GM13977 (cell line): ENCODE measurements around the gene NHSL2.

Experiments
- DNase-seq: peaks from one replicate; pipeline ENCODE4 v3.0.0; 2012; ENCODE audit warnings: low spot score
- in situ Hi-C: fragments of 300-500 bp; cut with MboI; formaldehyde crosslinking; loops from one replicate; pipeline ENCODE4 v1.12.0; 2022; ENCODE audit warnings: low sequenced_read_pairs, low pct_unique_long_range_greater_than_20kb, mixed read lengths, inconsistent platforms; ENCODE audit not compliant: unreplicated experiment
- TF ChIP-seq, protein P1 (sequence below): IDR thresholded peaks from 2 replicates; pipeline ENCODE4 v1.5.1; 2012; ENCODE audit warnings: mild to moderate bottlenecking, control low read depth; ENCODE audit not compliant: insufficient read depth; ENCODE audit errors: extremely low read depth, missing control alignments

Gene NHSL2

DNA sequence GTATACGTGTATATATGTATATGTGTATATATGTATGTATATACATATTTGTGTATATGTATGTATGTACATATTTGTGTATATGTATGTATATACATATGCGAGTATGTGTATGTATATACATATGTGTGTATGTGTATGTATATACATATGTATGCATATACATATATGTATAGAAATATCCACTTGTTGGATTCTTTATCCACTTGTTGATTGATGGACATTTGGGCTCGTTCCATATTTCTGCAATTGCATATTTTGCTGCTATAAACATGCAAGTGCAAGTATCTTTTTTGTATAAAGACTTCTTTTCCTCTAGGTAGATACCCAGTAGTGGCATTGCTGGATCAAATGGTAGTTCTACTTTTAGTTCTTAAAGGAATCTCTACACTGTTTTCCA is 25.5 kb upstream of the NHSL2 start:
- in situ Hi-C loops: no loop called here
- TF ChIP-seq, protein P1, sequence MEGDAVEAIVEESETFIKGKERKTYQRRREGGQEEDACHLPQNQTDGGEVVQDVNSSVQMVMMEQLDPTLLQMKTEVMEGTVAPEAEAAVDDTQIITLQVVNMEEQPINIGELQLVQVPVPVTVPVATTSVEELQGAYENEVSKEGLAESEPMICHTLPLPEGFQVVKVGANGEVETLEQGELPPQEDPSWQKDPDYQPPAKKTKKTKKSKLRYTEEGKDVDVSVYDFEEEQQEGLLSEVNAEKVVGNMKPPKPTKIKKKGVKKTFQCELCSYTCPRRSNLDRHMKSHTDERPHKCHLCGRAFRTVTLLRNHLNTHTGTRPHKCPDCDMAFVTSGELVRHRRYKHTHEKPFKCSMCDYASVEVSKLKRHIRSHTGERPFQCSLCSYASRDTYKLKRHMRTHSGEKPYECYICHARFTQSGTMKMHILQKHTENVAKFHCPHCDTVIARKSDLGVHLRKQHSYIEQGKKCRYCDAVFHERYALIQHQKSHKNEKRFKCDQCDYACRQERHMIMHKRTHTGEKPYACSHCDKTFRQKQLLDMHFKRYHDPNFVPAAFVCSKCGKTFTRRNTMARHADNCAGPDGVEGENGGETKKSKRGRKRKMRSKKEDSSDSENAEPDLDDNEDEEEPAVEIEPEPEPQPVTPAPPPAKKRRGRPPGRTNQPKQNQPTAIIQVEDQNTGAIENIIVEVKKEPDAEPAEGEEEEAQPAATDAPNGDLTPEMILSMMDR: no peak
- DNase-seq: no peak

DNA sequence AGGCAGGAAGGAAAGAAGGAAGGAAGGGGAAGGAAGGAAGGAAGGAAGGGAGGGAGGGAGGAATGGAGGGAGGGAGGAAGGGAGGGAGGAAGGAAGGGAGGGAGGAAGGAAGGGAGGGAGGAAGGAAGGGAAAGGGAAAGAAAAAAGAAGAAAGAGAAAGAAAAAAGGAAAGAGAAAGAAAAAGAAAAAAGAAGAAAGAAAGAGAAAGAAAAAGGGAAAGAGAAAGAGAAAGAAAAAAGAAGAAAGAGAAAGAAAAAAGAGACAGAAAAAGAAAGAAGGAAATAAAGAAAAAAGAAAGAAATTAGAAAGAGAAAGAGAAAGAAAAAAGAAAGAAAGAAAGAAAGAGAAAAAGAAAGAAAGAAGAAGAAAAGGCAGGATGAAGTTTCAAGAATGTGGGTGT is 15.0 kb upstream of the NHSL2 start:
- DNase-seq: no peak
- in situ Hi-C loops: no loop called here
- TF ChIP-seq, protein P1: no peak

DNA sequence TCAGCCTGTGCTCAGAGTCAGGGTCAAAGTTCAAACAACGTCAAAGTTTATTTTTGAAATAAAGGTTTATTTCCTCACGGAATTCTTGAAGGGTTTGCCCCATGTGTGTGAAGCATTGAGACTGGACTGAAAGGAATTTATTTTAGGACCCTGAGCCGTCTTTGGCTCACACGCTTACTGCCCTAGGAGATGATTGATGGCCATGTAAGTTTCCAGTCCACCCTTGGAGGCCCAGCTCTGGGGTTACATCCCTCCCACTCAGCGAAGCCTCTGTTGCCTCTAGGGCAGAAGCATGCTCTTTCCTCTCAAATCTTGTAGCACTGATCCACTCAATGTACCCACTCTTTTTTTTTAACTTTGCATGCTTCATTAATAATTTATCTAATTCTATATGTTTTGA is 4.5 kb upstream of the NHSL2 start:
- in situ Hi-C loops: no loop called here
- TF ChIP-seq, protein P1: no peak
- DNase-seq: no peak

DNA sequence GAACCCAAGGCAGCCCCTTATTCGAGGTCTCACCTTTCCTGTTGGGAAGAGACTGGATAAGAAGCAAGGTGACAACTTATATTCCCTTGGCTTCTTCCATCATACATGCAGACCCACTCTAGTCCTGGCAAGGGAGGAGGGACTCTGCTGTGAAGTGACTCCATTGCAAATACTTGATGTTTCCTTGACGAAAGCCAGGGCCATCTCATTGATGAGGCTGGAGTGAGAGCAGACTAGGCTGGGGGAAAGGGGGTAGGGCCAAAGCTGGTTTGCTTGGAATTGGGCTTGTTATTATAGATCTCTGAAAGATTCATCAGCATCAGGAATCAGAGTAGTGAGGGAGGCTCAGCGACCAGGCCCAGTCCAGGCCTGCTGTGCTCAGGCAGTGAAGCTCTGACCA is 2.3 kb upstream of the NHSL2 start:
- DNase-seq: no peak

DNA sequence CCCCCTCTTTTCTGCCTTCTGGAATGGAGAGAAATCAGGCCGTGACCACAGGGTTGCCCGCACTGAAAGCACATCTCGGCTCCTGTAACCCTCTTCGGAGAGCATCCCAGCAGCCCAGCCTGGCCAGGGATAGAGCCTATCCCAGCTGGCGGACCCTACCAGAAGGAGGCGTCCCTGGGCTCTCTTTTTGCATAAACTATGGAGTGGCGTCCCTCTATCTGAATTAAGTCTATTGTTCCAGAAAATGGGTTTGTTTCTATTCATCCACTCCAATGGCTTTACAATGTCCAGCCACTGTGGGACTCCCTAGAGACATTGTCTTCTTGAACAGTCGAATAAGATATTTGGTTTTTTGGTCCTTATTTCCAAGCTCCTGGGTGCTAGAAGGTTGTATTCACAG is 689 bp upstream of the NHSL2 start:
- TF ChIP-seq, protein P1: no peak
- in situ Hi-C loops: no loop called here
- DNase-seq: no peak

More for the DNA sequence above, 2.3 kb upstream of the NHSL2 start:
- in situ Hi-C loops: no loop called here
- TF ChIP-seq, protein P1: no peak

DNA sequence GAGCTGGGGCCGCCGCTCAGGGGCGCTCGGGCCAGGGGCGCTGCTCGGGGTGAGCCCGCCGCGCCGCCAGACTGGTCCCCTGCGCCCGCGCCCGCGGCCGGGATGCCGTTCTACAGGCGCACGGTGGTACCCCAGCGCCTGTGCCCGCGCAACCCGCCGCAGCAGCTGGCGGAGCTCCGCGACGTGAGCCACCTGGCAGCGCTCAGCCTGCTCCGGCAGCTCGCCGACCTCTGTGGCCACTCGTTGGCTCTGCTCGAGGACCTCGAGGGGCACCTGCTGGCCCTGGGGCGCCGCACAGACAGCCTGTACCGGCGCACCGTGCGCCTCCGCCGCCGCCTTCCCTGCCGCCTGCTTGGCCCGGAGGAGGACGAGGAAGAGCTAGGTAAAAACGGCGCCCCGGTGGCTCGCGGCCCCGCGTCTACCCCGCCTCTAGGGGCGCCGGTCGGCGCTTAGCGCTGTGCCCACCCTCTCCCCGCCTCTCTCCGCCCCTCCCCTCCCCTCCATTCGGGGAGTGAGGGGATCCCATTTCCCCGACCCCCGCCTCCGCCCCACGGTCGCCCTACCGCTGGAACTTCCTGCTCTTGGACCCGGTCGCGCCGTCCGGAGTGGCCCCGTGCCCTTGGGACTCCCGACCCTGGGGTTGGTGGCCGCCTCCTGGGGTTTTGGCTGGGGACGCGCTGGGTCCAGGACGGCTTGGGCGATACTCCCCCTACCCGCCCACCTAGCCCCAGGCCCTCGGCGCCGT is 513 bp downstream of the NHSL2 start:
- peak; percentile 24 for DNase-seq
- in situ Hi-C loops: no loop called here
- TF ChIP-seq, protein P1: peak; percentile 20
